ENCODE measurements around the gene SLCO2B1. TPM values are rescaled to one million over a fixed set of nuclear protein-coding genes. Genes with fewer than 3 reads are reported as not detected.

SLCO2B1 gene
- total and polyA plus RNA-seq, 12 donors, result 5.8 to 234 (median 122) TPM

DNA sequence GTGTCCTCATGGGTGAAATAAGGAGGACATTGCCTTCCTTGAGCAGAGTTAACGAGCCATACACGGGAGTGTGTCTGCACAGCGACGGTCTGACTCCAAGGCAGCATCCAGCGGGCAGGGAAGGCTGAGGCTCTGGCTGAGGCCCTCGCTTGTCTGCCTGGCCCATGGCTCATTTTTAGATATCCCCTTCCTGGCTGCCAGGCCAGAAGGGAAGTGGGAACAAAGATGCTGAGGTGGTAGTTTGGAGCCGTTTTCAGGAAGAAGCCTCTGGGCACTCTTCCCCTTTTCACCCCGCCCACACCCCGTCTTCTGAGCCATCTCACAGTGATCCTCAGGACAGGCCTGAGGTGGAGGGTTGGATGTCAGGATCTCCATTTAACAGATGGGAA lies 3.0 kb upstream of the SLCO2B1 start:
- no peaks in the 10 kb centered on the region for H3K9me3 ChIP-seq (replicated peaks in 1 of 3)
- H3K27ac ChIP-seq, result peak overlapping the region in 2 of 5 donors; percentile 12 to 64
- H3K4me3 ChIP-seq, result no peak overlapping the region
- peak in 6 of 7 donors; percentile 33 to 67 (median 54) for DNase-seq
- no peaks in the 10 kb centered on the region for H3K36me3 ChIP-seq (replicated peaks in 1 of 2)
- TF ChIP-seq, protein P1, sequence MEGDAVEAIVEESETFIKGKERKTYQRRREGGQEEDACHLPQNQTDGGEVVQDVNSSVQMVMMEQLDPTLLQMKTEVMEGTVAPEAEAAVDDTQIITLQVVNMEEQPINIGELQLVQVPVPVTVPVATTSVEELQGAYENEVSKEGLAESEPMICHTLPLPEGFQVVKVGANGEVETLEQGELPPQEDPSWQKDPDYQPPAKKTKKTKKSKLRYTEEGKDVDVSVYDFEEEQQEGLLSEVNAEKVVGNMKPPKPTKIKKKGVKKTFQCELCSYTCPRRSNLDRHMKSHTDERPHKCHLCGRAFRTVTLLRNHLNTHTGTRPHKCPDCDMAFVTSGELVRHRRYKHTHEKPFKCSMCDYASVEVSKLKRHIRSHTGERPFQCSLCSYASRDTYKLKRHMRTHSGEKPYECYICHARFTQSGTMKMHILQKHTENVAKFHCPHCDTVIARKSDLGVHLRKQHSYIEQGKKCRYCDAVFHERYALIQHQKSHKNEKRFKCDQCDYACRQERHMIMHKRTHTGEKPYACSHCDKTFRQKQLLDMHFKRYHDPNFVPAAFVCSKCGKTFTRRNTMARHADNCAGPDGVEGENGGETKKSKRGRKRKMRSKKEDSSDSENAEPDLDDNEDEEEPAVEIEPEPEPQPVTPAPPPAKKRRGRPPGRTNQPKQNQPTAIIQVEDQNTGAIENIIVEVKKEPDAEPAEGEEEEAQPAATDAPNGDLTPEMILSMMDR (IDR thresholded peaks at IDR 0.05), result no peak
- no peak for TF ChIP-seq POLR2A (IDR thresholded peaks at IDR 0.05)
- intact Hi-C loops (cut with DNase I), result loop anchor here in 1 of 2 donors (5.0 to 10.0 kb wide), 2 partner anchors 54 to 123 kb away; no protein-coding TSS in a partner anchor
- H3K27me3 ChIP-seq, result no peaks in the 10 kb centered on the region
- WGBS, 4 donors, result 61 to 69% (median 64%) methylated on average over 9 of the region's 9 CpGs
- peaks cover 0 to 35% of the 10 kb centered on the region in 2 donors for H3K4me1 ChIP-seq (replicated peaks in 1 of 2)

DNA sequence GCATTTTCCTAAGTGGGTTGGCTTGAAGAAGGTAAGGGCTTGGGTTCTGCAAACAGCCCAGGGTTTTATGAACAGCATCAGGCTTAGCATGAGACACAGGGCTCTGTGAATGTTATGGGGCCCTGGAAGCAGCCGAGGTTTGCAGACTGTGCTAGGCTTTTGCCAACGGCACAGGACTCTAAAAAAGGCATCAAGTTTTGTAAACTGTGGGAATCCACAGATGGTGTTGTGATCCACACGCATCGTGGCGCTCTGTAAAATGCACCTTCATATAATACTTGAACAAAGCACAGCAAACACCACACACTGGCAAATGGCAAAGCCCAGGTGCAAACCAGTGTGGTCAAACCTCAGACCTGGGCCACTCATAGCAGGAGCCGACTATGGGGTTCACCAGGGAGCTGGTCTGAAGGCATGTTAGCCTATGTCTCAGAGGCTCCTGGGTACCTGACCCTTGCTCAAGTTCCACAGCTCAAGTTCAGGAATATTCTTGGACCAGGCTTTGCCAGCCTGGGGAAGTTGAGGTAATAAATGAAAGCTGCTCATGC lies 2.4 kb upstream of the SLCO2B1 start:
- 70 to 89% (median 79%) methylated on average over 6 of the region's 6 CpGs for WGBS, 4 donors

DNA sequence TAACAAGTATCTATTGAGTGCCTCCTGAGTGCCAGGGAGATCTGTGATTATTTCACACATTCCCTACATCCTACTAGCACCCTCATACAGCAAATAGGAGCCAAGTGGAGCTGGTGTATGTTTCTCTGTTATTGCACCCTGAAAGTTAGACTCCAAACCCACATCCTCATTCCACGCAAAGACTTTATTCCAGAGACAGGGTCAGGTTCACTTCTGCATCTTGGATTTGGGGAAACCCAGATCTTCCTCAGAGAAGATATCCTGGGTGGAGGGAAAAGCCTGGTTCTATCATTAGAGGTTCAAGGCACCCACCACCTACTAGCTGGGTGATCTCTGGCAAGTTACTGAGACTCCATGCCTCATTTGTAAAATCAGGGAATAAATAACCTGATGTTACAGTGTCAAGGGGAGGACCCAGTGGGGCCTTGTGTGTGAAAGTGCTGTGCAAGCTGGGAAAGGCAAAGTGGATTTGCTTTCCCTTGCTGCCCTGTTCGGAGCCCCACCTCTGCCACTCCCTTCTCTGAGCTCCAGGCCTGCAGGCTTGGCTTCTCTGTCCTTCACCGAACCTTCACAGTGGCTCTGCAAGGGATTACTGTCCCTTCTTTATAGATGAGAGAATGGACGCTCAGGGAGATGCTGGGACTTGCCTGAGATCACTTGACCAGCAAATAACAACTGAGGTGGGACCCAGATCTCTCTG lies 991 bp upstream of the SLCO2B1 start:
- intact Hi-C loops (cut with DNase I), result loop anchor here in 1 of 2 donors (5.0 to 10.0 kb wide), 2 partner anchors 52 to 125 kb away; no protein-coding TSS in a partner anchor
- H3K27ac ChIP-seq, result peak overlapping the region in 2 of 5 donors; percentile 24 to 81

More for the DNA sequence above, 2.4 kb upstream of the SLCO2B1 start:
- H3K36me3 ChIP-seq (replicated peaks in 1 of 2), result no peaks in the 10 kb centered on the region
- intact Hi-C loops (cut with DNase I), result loop anchor here in 1 of 2 donors (5.0 to 10.0 kb wide), 2 partner anchors 54 to 124 kb away; no protein-coding TSS in a partner anchor
- TF ChIP-seq POLR2A (IDR thresholded peaks at IDR 0.05), result no peak
- TF ChIP-seq, protein P1 (IDR thresholded peaks at IDR 0.05), result no peak
- no peaks in the 10 kb centered on the region for H3K9me3 ChIP-seq (replicated peaks in 1 of 3)
- H3K27ac ChIP-seq, result no peak overlapping the region
- H3K4me3 ChIP-seq, result no peak overlapping the region
- no peak for DNase-seq
- H3K4me1 ChIP-seq (replicated peaks in 1 of 2), result peaks cover 0 to 29% of the 10 kb centered on the region in 2 donors
- no peaks in the 10 kb centered on the region for H3K27me3 ChIP-seq

More for the DNA sequence above, 991 bp upstream of the SLCO2B1 start:
- Histone ChIP-seq H3K27me3 (no peaks in the 10 kb centered on the region), H3K4me3 (no peak overlapping the region), H3K36me3 (replicated peaks in 1 of 2) (no peaks in the 10 kb centered on the region), H3K4me1 (replicated peaks in 1 of 2) (peaks cover 0 to 24% of the 10 kb centered on the region in 2 donors), H3K9me3 (replicated peaks in 1 of 3) (no peaks in the 10 kb centered on the region)
- DNase-seq, result no peak
- WGBS, 4 donors, result 50 to 70% (median 67%) methylated on average over 4 of the region's 4 CpGs
- TF ChIP-seq POLR2A (IDR thresholded peaks at IDR 0.05), result no peak
- TF ChIP-seq, protein P1 (IDR thresholded peaks at IDR 0.05), result no peak
